HepG2 (cell line): ENCODE data around the gene TBX6. TPM values are rescaled to one million over a fixed set of nuclear protein-coding genes. Genes with fewer than 3 reads are reported as not detected.
A peak's percentile ranks its signal among the peaks of the same experiment; 100 is the strongest.

Experiments
- ARHGAP35 ChIP-seq: sonication (generic); formaldehyde crosslinking; IDR thresholded peaks from 2 replicates; pipeline ENCODE4 v1.9.0; 2022; ENCODE audit warnings: mild to moderate bottlenecking, inconsistent platforms, moderate library complexity, missing genetic modification reagents, borderline replicate concordance
- BRD4 ChIP-seq: sonication (generic); formaldehyde crosslinking; IDR thresholded peaks from 2 replicates; pipeline ENCODE4 v1.4.0; 2020; ENCODE audit warnings: missing genetic modification reagents
- GPBP1L1 ChIP-seq: sonication (generic); formaldehyde crosslinking; IDR thresholded peaks from 2 replicates; pipeline ENCODE4 v1.5.0; 2020; ENCODE audit warnings: mild to moderate bottlenecking, missing genetic modification reagents
- NFE2L2 ChIP-seq: fragments of 150-350 bp; IDR thresholded peaks from 2 replicates; pipeline ENCODE4 v1.6.1; 2014; ENCODE audit warnings: low read length
- NFKB2 ChIP-seq: sonication (generic); formaldehyde crosslinking; IDR thresholded peaks from 2 replicates; pipeline ENCODE4 v1.4.0; 2020; ENCODE audit warnings: missing genetic modification reagents, borderline replicate concordance
- PHF21A ChIP-seq: sonication (generic); formaldehyde crosslinking; IDR thresholded peaks from 2 replicates; pipeline ENCODE4 v1.5.0; 2020; ENCODE audit warnings: mild to moderate bottlenecking, missing genetic modification reagents
- REPIN1 ChIP-seq: sonication (generic); formaldehyde crosslinking; IDR thresholded peaks from 2 replicates; pipeline ENCODE4 v1.8.0; 2022; ENCODE audit warnings: missing genetic modification reagents, low read depth, mild to moderate bottlenecking, borderline replicate concordance
- STAG1 ChIP-seq: sonication (generic); formaldehyde crosslinking; IDR thresholded peaks from 2 replicates; pipeline ENCODE4 v1.4.0; 2020; ENCODE audit warnings: missing genetic modification reagents
- STAT5B ChIP-seq: sonication (generic); formaldehyde crosslinking; IDR thresholded peaks from 2 replicates; pipeline ENCODE4 v1.4.0; 2020; ENCODE audit warnings: missing genetic modification reagents
- ZBTB10 ChIP-seq: sonication (generic); formaldehyde crosslinking; IDR thresholded peaks from 2 replicates; pipeline ENCODE4 v1.4.0; 2020; ENCODE audit warnings: missing genetic modification reagents, borderline replicate concordance
- ZNF513 ChIP-seq: sonication (generic); formaldehyde crosslinking; conservative IDR thresholded peaks from 2 replicates; pipeline ENCODE4 v1.5.0; 2020; ENCODE audit warnings: missing genetic modification reagents
- ZNF616 ChIP-seq: sonication (generic); formaldehyde crosslinking; IDR thresholded peaks from 2 replicates; pipeline ENCODE4 v1.5.0; 2020; ENCODE audit warnings: low read depth, mild to moderate bottlenecking, missing genetic modification reagents
- ZNF768 ChIP-seq: sonication (generic); formaldehyde crosslinking; IDR thresholded peaks from 2 replicates; pipeline ENCODE4 v1.4.0; 2020; ENCODE audit warnings: missing genetic modification reagents
- polyA plus RNA-seq, 8 experiments: library from polyadenylated mRNA; depleted of rRNA in 3 of 8; stranded (reverse) in 7 of 8; unstranded in 1 of 8; fragments of >200 nt; fragmentation: Illumina TruSeq in 4 of 8; extraction: Trizol in 4 of 8; gene quantifications; 2 replicates each; pipeline versions ENCODE4 v1.2.1 to v1.2.3, GENCODE V29; 2011 to 2016; ENCODE audit warnings: low read depth in 4 of 8, missing spikeins in 1 of 8, mixed read lengths in 1 of 8; ENCODE audit not compliant: insufficient read depth in 1 of 8
- total RNA-seq, 5 experiments: library from RNA; depleted of rRNA; stranded (reverse); fragments of >200 nt; fragmentation: Illumina TruSeq; extraction: Trizol; gene quantifications; 2 replicates each; pipeline ENCODE4 v1.2.3, GENCODE V29; 2016; ENCODE audit warnings: low read depth in 1 of 5
- TF ChIP-seq, protein P1 (sequence below): sonication (generic); formaldehyde crosslinking; IDR thresholded peaks from 2 replicates; pipeline ENCODE4 v1.5.1; 2020; ENCODE audit warnings: missing genetic modification reagents, mild to moderate bottlenecking, borderline replicate concordance
- TF ChIP-seq, protein P2 (sequence below): sonication (generic); formaldehyde crosslinking; IDR thresholded peaks from 2 replicates; pipeline ENCODE4 v1.5.0; 2020; ENCODE audit warnings: missing genetic modification reagents

The TBX6 gene
- total and polyA plus RNA-seq, 2 of the 13 experiments (the other 11 are each of a cell fraction or from before 2014, with no cell fraction given) = 0.24 to 0.42 TPM

DNA sequence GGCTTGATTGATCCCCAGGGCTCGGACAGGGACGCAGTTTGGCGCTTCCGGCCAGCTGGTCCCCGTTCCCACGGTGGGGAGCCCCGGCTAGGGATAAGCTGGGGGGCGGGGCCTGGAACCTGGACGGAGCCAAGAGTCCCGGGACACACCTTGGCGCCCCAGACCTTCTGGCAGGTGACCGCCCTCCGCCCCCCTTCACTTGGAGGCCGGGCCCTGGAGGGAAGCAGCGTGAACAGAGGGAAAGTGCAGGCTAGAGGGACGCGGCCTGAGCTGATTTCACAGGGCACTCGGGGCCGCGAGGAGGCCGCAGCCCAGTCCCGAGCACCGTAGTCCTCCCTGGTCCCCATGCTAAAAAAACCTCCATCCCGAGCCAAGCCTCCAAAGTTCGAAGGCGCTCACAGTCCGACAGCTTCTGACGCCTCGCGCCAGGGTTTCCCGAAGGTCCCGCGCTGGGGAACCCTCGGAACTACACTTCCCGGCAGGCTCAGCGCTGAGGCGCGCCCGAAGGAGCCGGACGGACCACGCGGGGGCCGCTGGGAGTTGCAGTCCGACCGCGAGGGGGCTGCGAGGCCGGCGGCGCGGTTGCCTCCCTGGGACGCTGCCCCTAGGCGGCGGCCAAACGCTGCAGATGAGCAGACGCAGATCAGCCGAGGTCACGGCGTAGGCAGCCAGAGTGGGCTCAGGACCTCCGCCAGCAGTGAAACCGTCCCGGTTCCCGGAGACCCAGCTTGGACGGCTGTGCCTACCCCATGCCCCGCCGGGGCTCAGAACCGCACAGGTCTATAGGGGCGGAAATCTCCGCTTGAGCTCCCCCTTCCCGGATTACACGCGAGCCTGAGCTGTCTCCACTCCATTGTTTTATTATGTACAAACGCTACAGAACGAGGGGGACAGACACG lies at the start of gene TBX6 (continued):
- no peak; the same call in 1 of the 2 replicates for TF ChIP-seq ZBTB10 (CRISPR knock-in tag)
- peak; percentile 84 for TF ChIP-seq BRD4 (CRISPR knock-in tag)
- TF ChIP-seq STAG1 (CRISPR knock-in tag) = peak; percentile 93
- TF ChIP-seq ZNF768 (CRISPR knock-in tag) = peak; percentile 67; the same call in 1 of the 2 replicates
- TF ChIP-seq, protein P1, sequence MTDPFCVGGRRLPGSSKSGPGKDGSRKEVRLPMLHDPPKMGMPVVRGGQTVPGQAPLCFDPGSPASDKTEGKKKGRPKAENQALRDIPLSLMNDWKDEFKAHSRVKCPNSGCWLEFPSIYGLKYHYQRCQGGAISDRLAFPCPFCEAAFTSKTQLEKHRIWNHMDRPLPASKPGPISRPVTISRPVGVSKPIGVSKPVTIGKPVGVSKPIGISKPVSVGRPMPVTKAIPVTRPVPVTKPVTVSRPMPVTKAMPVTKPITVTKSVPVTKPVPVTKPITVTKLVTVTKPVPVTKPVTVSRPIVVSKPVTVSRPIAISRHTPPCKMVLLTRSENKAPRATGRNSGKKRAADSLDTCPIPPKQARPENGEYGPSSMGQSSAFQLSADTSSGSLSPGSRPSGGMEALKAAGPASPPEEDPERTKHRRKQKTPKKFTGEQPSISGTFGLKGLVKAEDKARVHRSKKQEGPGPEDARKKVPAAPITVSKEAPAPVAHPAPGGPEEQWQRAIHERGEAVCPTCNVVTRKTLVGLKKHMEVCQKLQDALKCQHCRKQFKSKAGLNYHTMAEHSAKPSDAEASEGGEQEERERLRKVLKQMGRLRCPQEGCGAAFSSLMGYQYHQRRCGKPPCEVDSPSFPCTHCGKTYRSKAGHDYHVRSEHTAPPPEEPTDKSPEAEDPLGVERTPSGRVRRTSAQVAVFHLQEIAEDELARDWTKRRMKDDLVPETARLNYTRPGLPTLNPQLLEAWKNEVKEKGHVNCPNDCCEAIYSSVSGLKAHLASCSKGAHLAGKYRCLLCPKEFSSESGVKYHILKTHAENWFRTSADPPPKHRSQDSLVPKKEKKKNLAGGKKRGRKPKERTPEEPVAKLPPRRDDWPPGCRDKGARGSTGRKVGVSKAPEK = no peak
- TF ChIP-seq PHF21A (CRISPR knock-in tag) = peak; percentile 85; the same call in 1 of the 2 replicates
- TF ChIP-seq ZNF513 (CRISPR knock-in tag) = peak; percentile 98
- no peak for TF ChIP-seq GPBP1L1 (CRISPR knock-in tag)
- TF ChIP-seq ZNF616 (CRISPR knock-in tag) = no peak; the same call in 1 of the 2 replicates
- no peak for TF ChIP-seq REPIN1
- no peak; the same call in none of the 2 replicates for TF ChIP-seq STAT5B (CRISPR knock-in tag)
- TF ChIP-seq ARHGAP35 (CRISPR knock-in tag) = peak; percentile 25; the same call in 1 of the 2 replicates
- no peak for TF ChIP-seq NFKB2 (CRISPR knock-in tag)
- TF ChIP-seq NFE2L2 = no peak
- TF ChIP-seq, protein P2, sequence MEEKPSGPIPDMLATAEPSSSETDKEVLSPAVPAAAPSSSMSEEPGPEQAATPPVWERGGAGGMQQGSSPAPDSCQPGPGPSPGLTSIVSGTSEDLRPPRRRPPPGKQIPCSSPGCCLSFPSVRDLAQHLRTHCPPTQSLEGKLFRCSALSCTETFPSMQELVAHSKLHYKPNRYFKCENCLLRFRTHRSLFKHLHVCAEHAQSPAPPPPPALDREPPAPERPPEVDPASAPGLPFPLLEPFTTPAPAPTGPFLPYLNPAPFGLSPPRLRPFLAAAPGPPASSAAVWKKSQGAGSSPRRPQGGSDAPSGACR = no peak; the same call in 1 of the 2 replicates
